ENCODE data around the gene HSPG2. TPM values are rescaled to one million over a fixed set of nuclear protein-coding genes. Genes with fewer than 3 reads are reported as not detected.

HSPG2 gene
- total and polyA plus RNA-seq, 10 donors = 14.4 to 395 (median 151) TPM

GRCh38 chr1:21874778-21875547 lies 62.1 kb downstream of the HSPG2 start:
- whole genome bisulfite sequencing, 5 donors = 86 to 90% (median 88%) methylated on average over 7 to 24 of the region's 24 CpGs
- peaks cover 0 to 99% (median 44%) of the 10 kb centered on the region in 6 donors for H3K36me3 ChIP-seq

GRCh38 chr1:21874328-21874727 lies 62.8 kb downstream of the HSPG2 start:
- Histone ChIP-seq H3K4me3 (no peak overlapping the region), H3K9me3 (no peaks in the 10 kb centered on the region), H3K27ac (no peak overlapping the region), H3K4me1 (peaks cover 0 to 10% (median 0%) of the 10 kb centered on the region in 6 donors), H3K36me3 (peaks cover 0 to 98% (median 42%) of the 10 kb centered on the region in 6 donors), H3K27me3 (replicated peaks in 1 of 7) (no peaks in the 10 kb centered on the region)
- TF ChIP-seq POLR2A (IDR thresholded peaks at IDR 0.05) = no peak
- TF ChIP-seq CTCF (IDR thresholded peaks at IDR 0.05 in 8 of 11, conservative IDR thresholded peaks at IDR 0.05 in 3 of 11) = no peak
- TF ChIP-seq POLR2AphosphoS5 (IDR thresholded peaks at IDR 0.05) = no peak
- intact Hi-C loops (cut with DNase I; ENCODE audit: low total_unique reads) = no loop called here
- no peak for DNase-seq
- WGBS, 5 donors = 86 to 97% (median 88%) methylated on average over 11 to 16 of the region's 16 CpGs

More at GRCh38 chr1:21874778-21875547, 62.1 kb downstream of the HSPG2 start:
- TF ChIP-seq POLR2AphosphoS5 (IDR thresholded peaks at IDR 0.05) = peak in 1 of 3 donors; percentile 30
- TF ChIP-seq POLR2A (IDR thresholded peaks at IDR 0.05) = no peak
- intact Hi-C loops (cut with DNase I; ENCODE audit: low total_unique reads) = no loop called here
- peaks cover 0 to 4% (median 0%) of the 10 kb centered on the region in 6 donors for H3K4me1 ChIP-seq
- DNase-seq = no peak
- no peak overlapping the region for H3K27ac ChIP-seq
- H3K4me3 ChIP-seq = no peak overlapping the region
- no peaks in the 10 kb centered on the region for H3K9me3 ChIP-seq
- no peaks in the 10 kb centered on the region for H3K27me3 ChIP-seq (replicated peaks in 1 of 7)

GRCh38 chr1:21873761-21874160 lies 63.3 kb downstream of the HSPG2 start:
- Histone ChIP-seq H3K27me3 (replicated peaks in 1 of 7) (no peaks in the 10 kb centered on the region), H3K4me1 (peaks cover 0 to 11% (median 0%) of the 10 kb centered on the region in 6 donors), H3K9me3 (no peaks in the 10 kb centered on the region), H3K36me3 (peaks cover 0 to 95% (median 42%) of the 10 kb centered on the region in 6 donors), H3K27ac (no peak overlapping the region), H3K4me3 (no peak overlapping the region)
- DNase-seq = no peak
- intact Hi-C loops (cut with DNase I; ENCODE audit: low total_unique reads) = no loop called here
- no peak for TF ChIP-seq POLR2A (IDR thresholded peaks at IDR 0.05)
- no peak for TF ChIP-seq POLR2AphosphoS5 (IDR thresholded peaks at IDR 0.05)
- no peak for TF ChIP-seq CTCF (IDR thresholded peaks at IDR 0.05 in 8 of 11, conservative IDR thresholded peaks at IDR 0.05 in 3 of 11)
- 90 to 94% (median 93%) methylated on average over 9 to 10 of the region's 10 CpGs for WGBS, 5 donors

GRCh38 chr1:21873174-21873573 lies 63.9 kb downstream of the HSPG2 start:
- no peak overlapping the region for H3K27ac ChIP-seq

More at GRCh38 chr1:21873174-21873573, 63.9 kb downstream of the HSPG2 start:
- DNase-seq = no peak
- intact Hi-C loops (cut with DNase I; ENCODE audit: low total_unique reads) = no loop called here
- H3K4me1 ChIP-seq = peaks cover 0 to 11% (median 0%) of the 10 kb centered on the region in 6 donors
- WGBS, 5 donors = 83 to 92% (median 91%) methylated on average over 8 of the region's 8 CpGs
- H3K4me3 ChIP-seq = no peak overlapping the region
- peaks cover 0 to 95% (median 42%) of the 10 kb centered on the region in 6 donors for H3K36me3 ChIP-seq
- no peaks in the 10 kb centered on the region for H3K9me3 ChIP-seq
- no peaks in the 10 kb centered on the region for H3K27me3 ChIP-seq (replicated peaks in 1 of 7)
- no peak for TF ChIP-seq CTCF (IDR thresholded peaks at IDR 0.05 in 8 of 11, conservative IDR thresholded peaks at IDR 0.05 in 3 of 11)
- TF ChIP-seq POLR2AphosphoS5 (IDR thresholded peaks at IDR 0.05) = no peak
- TF ChIP-seq POLR2A (IDR thresholded peaks at IDR 0.05) = no peak

Measured in spleen (tissue), 11 donors.